ENCODE data around the gene LYVE1. TPM values are rescaled to one million over a fixed set of nuclear protein-coding genes. Genes with fewer than 3 reads are reported as not detected.

LYVE1 gene
- total RNA-seq, 1 donor from 2014 or later, result not detected

- no peaks in the 10 kb centered on the region for H3K36me3 Mint-ChIP-seq (ENCODE audit: low read depth)
Observed at GRCh38 chr11:10564696-10565318, 3.7 kb downstream of the LYVE1 start.

GRCh38 chr11:10564030-10564429, 4.4 kb downstream of the LYVE1 start:
- H3K9me3 Mint-ChIP-seq, result no peaks in the 10 kb centered on the region
- no peaks in the 10 kb centered on the region for H3K36me3 Mint-ChIP-seq (ENCODE audit: low read depth)
- no peak overlapping the region for H3K27ac Mint-ChIP-seq
- intact Hi-C loops (cut with micrococcal nuclease), result no loop called here
- no peaks in the 10 kb centered on the region for H3K4me1 Mint-ChIP-seq (ENCODE audit: low read depth)
- DNase-seq (ENCODE audit: low spot score), result no peak
- no peak overlapping the region for H3K4me3 Mint-ChIP-seq (ENCODE audit: low read depth)
- H3K27me3 Mint-ChIP-seq (ENCODE audit: low read depth), result peaks cover 13% of the 10 kb centered on the region

More at GRCh38 chr11:10564696-10565318, 3.7 kb downstream of the LYVE1 start:
- no peak overlapping the region for H3K27ac Mint-ChIP-seq
- H3K4me1 Mint-ChIP-seq (ENCODE audit: low read depth), result no peaks in the 10 kb centered on the region
- no peak overlapping the region for H3K4me3 Mint-ChIP-seq (ENCODE audit: low read depth)
- no peak for DNase-seq (ENCODE audit: low spot score)
- H3K27me3 Mint-ChIP-seq (ENCODE audit: low read depth), result peaks cover 13% of the 10 kb centered on the region
- no peaks in the 10 kb centered on the region for H3K9me3 Mint-ChIP-seq
- intact Hi-C loops (cut with micrococcal nuclease), result no loop called here

- H3K4me3 Mint-ChIP-seq (ENCODE audit: low read depth), result no peak overlapping the region
- intact Hi-C loops (cut with micrococcal nuclease), result no loop called here
- no peaks in the 10 kb centered on the region for H3K9me3 Mint-ChIP-seq
- no peak overlapping the region for H3K27ac Mint-ChIP-seq
- H3K27me3 Mint-ChIP-seq (ENCODE audit: low read depth), result peaks cover 16% of the 10 kb centered on the region
- DNase-seq (ENCODE audit: low spot score), result no peak
- H3K4me1 Mint-ChIP-seq (ENCODE audit: low read depth), result no peaks in the 10 kb centered on the region
- no peaks in the 10 kb centered on the region for H3K36me3 Mint-ChIP-seq (ENCODE audit: low read depth)
Observed at GRCh38 chr11:10561947-10562346, 6.5 kb downstream of the LYVE1 start.

- no peak overlapping the region for H3K4me3 Mint-ChIP-seq (ENCODE audit: low read depth)
- H3K9me3 Mint-ChIP-seq, result no peaks in the 10 kb centered on the region
- H3K4me1 Mint-ChIP-seq (ENCODE audit: low read depth), result no peaks in the 10 kb centered on the region
- no peaks in the 10 kb centered on the region for H3K36me3 Mint-ChIP-seq (ENCODE audit: low read depth)
- intact Hi-C loops (cut with micrococcal nuclease), result no loop called here
- DNase-seq (ENCODE audit: low spot score), result no peak
- H3K27ac Mint-ChIP-seq, result no peak overlapping the region
- H3K27me3 Mint-ChIP-seq (ENCODE audit: low read depth), result peaks cover 16% of the 10 kb centered on the region
Observed at GRCh38 chr11:10561043-10561818, 7.2 kb downstream of the LYVE1 start.

GRCh38 chr11:10558288-10558687, 10.2 kb downstream of the LYVE1 start:
- DNase-seq (ENCODE audit: low spot score), result no peak
- H3K9me3 Mint-ChIP-seq, result no peaks in the 10 kb centered on the region
- intact Hi-C loops (cut with micrococcal nuclease), result no loop called here
- H3K4me1 Mint-ChIP-seq (ENCODE audit: low read depth), result no peaks in the 10 kb centered on the region
- H3K36me3 Mint-ChIP-seq (ENCODE audit: low read depth), result no peaks in the 10 kb centered on the region
- no peak overlapping the region for H3K4me3 Mint-ChIP-seq (ENCODE audit: low read depth)
- peaks cover 15% of the 10 kb centered on the region for H3K27me3 Mint-ChIP-seq (ENCODE audit: low read depth)
- H3K27ac Mint-ChIP-seq, result no peak overlapping the region

- no peaks in the 10 kb centered on the region for H3K36me3 Mint-ChIP-seq (ENCODE audit: low read depth)
- no peak overlapping the region for H3K27ac Mint-ChIP-seq
Observed at GRCh38 chr11:10556590-10556989, 11.9 kb downstream of the LYVE1 start.

GRCh38 chr11:10551845-10552352, 16.6 kb downstream of the LYVE1 start:
- H3K27me3 Mint-ChIP-seq (ENCODE audit: low read depth), result peaks cover 25% of the 10 kb centered on the region
- intact Hi-C loops (cut with micrococcal nuclease), result no loop called here
- H3K27ac Mint-ChIP-seq, result no peak overlapping the region
- peaks cover 3% of the 10 kb centered on the region for H3K9me3 Mint-ChIP-seq
- H3K4me1 Mint-ChIP-seq (ENCODE audit: low read depth), result no peaks in the 10 kb centered on the region
- H3K36me3 Mint-ChIP-seq (ENCODE audit: low read depth), result no peaks in the 10 kb centered on the region
- no peak overlapping the region for H3K4me3 Mint-ChIP-seq (ENCODE audit: low read depth)
- no peak for DNase-seq (ENCODE audit: low spot score)

More at GRCh38 chr11:10556590-10556989, 11.9 kb downstream of the LYVE1 start:
- H3K9me3 Mint-ChIP-seq, result peaks cover 3% of the 10 kb centered on the region
- no peak overlapping the region for H3K4me3 Mint-ChIP-seq (ENCODE audit: low read depth)
- H3K27me3 Mint-ChIP-seq (ENCODE audit: low read depth), result peaks cover 18% of the 10 kb centered on the region
- no peak for DNase-seq (ENCODE audit: low spot score)
- intact Hi-C loops (cut with micrococcal nuclease), result no loop called here
- H3K4me1 Mint-ChIP-seq (ENCODE audit: low read depth), result no peaks in the 10 kb centered on the region

GRCh38 chr11:10551290-10551592, 17.2 kb downstream of the LYVE1 start:
- Mint-ChIP-seq H3K9me3 (peaks cover 3% of the 10 kb centered on the region), H3K4me3 (ENCODE audit: low read depth) (no peak overlapping the region), H3K4me1 (ENCODE audit: low read depth) (no peaks in the 10 kb centered on the region), H3K27me3 (ENCODE audit: low read depth) (peaks cover 23% of the 10 kb centered on the region), H3K36me3 (ENCODE audit: low read depth) (no peaks in the 10 kb centered on the region), H3K27ac (no peak overlapping the region)
- DNase-seq (ENCODE audit: low spot score), result no peak
- intact Hi-C loops (cut with micrococcal nuclease), result no loop called here

- Mint-ChIP-seq H3K4me3 (ENCODE audit: low read depth) (no peak overlapping the region), H3K27me3 (ENCODE audit: low read depth) (peaks cover 24% of the 10 kb centered on the region), H3K36me3 (ENCODE audit: low read depth) (no peaks in the 10 kb centered on the region), H3K4me1 (ENCODE audit: low read depth) (no peaks in the 10 kb centered on the region), H3K9me3 (peaks cover 3% of the 10 kb centered on the region), H3K27ac (no peak overlapping the region)
- intact Hi-C loops (cut with micrococcal nuclease), result no loop called here
- no peak for DNase-seq (ENCODE audit: low spot score)
Observed at GRCh38 chr11:10550503-10551289, 17.8 kb downstream of the LYVE1 start.

GRCh38 chr11:10544491-10545465, 23.7 kb downstream of the LYVE1 start:
- peaks cover 8% of the 10 kb centered on the region for H3K4me1 Mint-ChIP-seq (ENCODE audit: low read depth)
- intact Hi-C loops (cut with micrococcal nuclease), result loop anchor here (5.0 to 10.0 kb wide), 2 partner anchors 110 to 193 kb away; no protein-coding TSS in a partner anchor
- H3K9me3 Mint-ChIP-seq, result peaks cover 4% of the 10 kb centered on the region
- peaks cover 13% of the 10 kb centered on the region for H3K27me3 Mint-ChIP-seq (ENCODE audit: low read depth)
- H3K4me3 Mint-ChIP-seq (ENCODE audit: low read depth), result no peak overlapping the region
- no peak for DNase-seq (ENCODE audit: low spot score)
- H3K36me3 Mint-ChIP-seq (ENCODE audit: low read depth), result no peaks in the 10 kb centered on the region
- no peak overlapping the region for H3K27ac Mint-ChIP-seq

- no peak for DNase-seq (ENCODE audit: low spot score)
- intact Hi-C loops (cut with micrococcal nuclease), result loop anchor here (5.0 to 10.0 kb wide), 2 partner anchors 111 to 194 kb away; no protein-coding TSS in a partner anchor
Observed at GRCh38 chr11:10543782-10544181, 24.7 kb downstream of the LYVE1 start.

GRCh38 chr11:10542776-10543175, 25.7 kb downstream of the LYVE1 start:
- H3K9me3 Mint-ChIP-seq, result peaks cover 4% of the 10 kb centered on the region
- no peak overlapping the region for H3K27ac Mint-ChIP-seq
- no peak for DNase-seq (ENCODE audit: low spot score)
- intact Hi-C loops (cut with micrococcal nuclease), result loop anchor here (5.0 to 10.0 kb wide), 2 partner anchors 112 to 195 kb away; no protein-coding TSS in a partner anchor
- H3K4me1 Mint-ChIP-seq (ENCODE audit: low read depth), result peaks cover 14% of the 10 kb centered on the region
- peaks cover 5% of the 10 kb centered on the region for H3K27me3 Mint-ChIP-seq (ENCODE audit: low read depth)
- H3K36me3 Mint-ChIP-seq (ENCODE audit: low read depth), result no peaks in the 10 kb centered on the region
- no peak overlapping the region for H3K4me3 Mint-ChIP-seq (ENCODE audit: low read depth)

More at GRCh38 chr11:10543782-10544181, 24.7 kb downstream of the LYVE1 start:
- Mint-ChIP-seq H3K4me3 (ENCODE audit: low read depth) (no peak overlapping the region), H3K27ac (no peak overlapping the region), H3K9me3 (peaks cover 4% of the 10 kb centered on the region), H3K36me3 (ENCODE audit: low read depth) (no peaks in the 10 kb centered on the region), H3K4me1 (ENCODE audit: low read depth) (peaks cover 13% of the 10 kb centered on the region), H3K27me3 (ENCODE audit: low read depth) (peaks cover 8% of the 10 kb centered on the region)
